GM12878 (cell line): ENCODE results near the gene EXOC3L1. TPM values are rescaled to one million over a fixed set of nuclear protein-coding genes. Genes with fewer than 3 reads are reported as not detected.

Experiments
- ATAC-seq: fragments of 200-7000 bp; cut with Tn5 transposase; 3 replicates; pipeline ENCODE4 v1.9.1; 2020; ENCODE audit warnings: mild to moderate bottlenecking, moderate library complexity
- BruUV-seq: library from RNA; stranded (reverse); fragments of 400-500 nt; replicated peaks from 2 replicates; lab custom pipeline; 2021; lab: Mats Ljungman, UMichigan
- CTCF ChIA-PET: fragments of 300-600 bp; sonication (Branson Sonifier 250); formaldehyde crosslinking; extraction: SDS; loops from one replicate; lab custom pipeline; 2021; ENCODE audit warnings: inconsistent platforms; lab: Yijun Ruan, JAX
- POLR2A ChIA-PET: fragments of 350-600 bp; formaldehyde crosslinking; extraction: SDS; loops from one replicate; lab custom pipeline; 2021; ENCODE audit warnings: inconsistent platforms; lab: Charles Lee
- RAD21 ChIA-PET: fragments of 300-600 bp; sonication (Branson Sonifier 250); formaldehyde crosslinking; loops from one replicate; lab custom pipeline; 2023; ENCODE audit warnings: antibody characterized with exemption; ENCODE audit not compliant: unreplicated experiment; lab: Charles Lee
- SMC1A ChIA-PET: fragments of 300-600 bp; sonication (Branson Sonifier 250); formaldehyde crosslinking; loops from one replicate; lab custom pipeline; 2023; ENCODE audit not compliant: unreplicated experiment, uncharacterized antibody; lab: Charles Lee
- DNase-seq: peaks from one replicate; pipeline ENCODE4 v3.0.0-alpha.2; 2011; ENCODE audit warnings: low read depth, low spot score
- FAIRE-seq: peaks from 3 replicates; lab custom pipeline; 2011; peaks lifted over from hg19 to GRCh38; lab: Jason Lieb, UNC
- H2AFZ ChIP-seq: 2 replicates; pipeline ENCODE4 v1.6.0; 2011; ENCODE audit warnings: low read depth, low read length, control low read depth; ENCODE audit not compliant: control insufficient read depth
- H3K27ac ChIP-seq: 2 replicates; pipeline ENCODE4 v1.5.1; 2011; ENCODE audit warnings: control low read depth; ENCODE audit not compliant: control insufficient read depth, insufficient read depth
- H3K27me3 ChIP-seq, 2 experiments: replicated peaks in 1 of 2; 2 replicates each; pipeline versions ENCODE4 v1.6.0 to v1.6.1; 2011; ENCODE audit warnings: low read length in 1 of 2; ENCODE audit not compliant: control insufficient read depth in 2 of 2, insufficient read depth in 2 of 2
- H3K36me3 ChIP-seq, 2 experiments: 2 replicates each; pipeline ENCODE4 v1.5.1; 2011; ENCODE audit warnings: low read length in 1 of 2; ENCODE audit not compliant: control insufficient read depth in 2 of 2, insufficient read depth in 2 of 2
- H3K4me1 ChIP-seq: 2 replicates; pipeline ENCODE4 v1.6.1; 2011; ENCODE audit warnings: mild to moderate bottlenecking, low read length, moderate library complexity, mixed read lengths; ENCODE audit not compliant: control insufficient read depth, insufficient read depth
- H3K4me2 ChIP-seq: 2 replicates; pipeline ENCODE4 v1.6.0; 2011; ENCODE audit warnings: control low read depth; ENCODE audit not compliant: control insufficient read depth, insufficient read depth
- H3K4me3 ChIP-seq: fragments of 200-600 bp; sonication (generic); 2 replicates; pipeline ENCODE4 v1.5.1; 2016
- H3K79me2 ChIP-seq: 2 replicates; pipeline ENCODE4 v1.6.0; 2011; ENCODE audit warnings: low read length; ENCODE audit not compliant: control insufficient read depth, insufficient read depth
- H3K9ac ChIP-seq: 2 replicates; pipeline ENCODE4 v1.8.0; 2011; ENCODE audit warnings: low read length, control low read depth, mixed read lengths; ENCODE audit not compliant: control insufficient read depth, insufficient read depth
- H3K9me3 ChIP-seq: replicated peaks from 3 replicates; pipeline ENCODE4 v1.5.1; 2011; ENCODE audit warnings: mild to moderate bottlenecking, low read length; ENCODE audit not compliant: control insufficient read depth, insufficient read depth
- H4K20me1 ChIP-seq: 2 replicates; pipeline ENCODE4 v1.6.0; 2011; ENCODE audit not compliant: control insufficient read depth, insufficient read depth
- KDM1A ChIP-seq: fragments of 200-600 bp; sonication (generic); IDR thresholded peaks from 2 replicates; pipeline ENCODE4 v1.6.1; 2016; ENCODE audit warnings: borderline replicate concordance
- MLLT1 ChIP-seq: fragments of 450-650 bp; IDR thresholded peaks from 2 replicates; pipeline ENCODE4 v1.6.1; 2016; ENCODE audit warnings: mild to moderate bottlenecking
- SIN3A ChIP-seq: IDR thresholded peaks from 2 replicates; pipeline ENCODE4 v1.6.1; 2012; ENCODE audit warnings: low read depth, low read length, improper control_type of control experiment
- YY1 ChIP-seq: IDR thresholded peaks from 2 replicates; pipeline ENCODE4 v1.6.1; 2011; ENCODE audit warnings: low read depth, mild to moderate bottlenecking, low read length
- WGBS: methylation state at CpG from one replicate; pipeline ENCODE4 v1.1.6; 2016; ENCODE audit warnings: low lambda C conversion rate; ENCODE audit not compliant: insufficient replicate concordance, insufficient coverage; ENCODE audit errors: missing lambda C conversion rate; 5-methylcytosine and 5-hydroxymethylcytosine counted together
- in situ Hi-C: fragments of 300-500 bp; cut with MboI; formaldehyde crosslinking; loops from 9 replicates; pipeline ENCODE4 v1.14.3; 2018; ENCODE audit warnings: mixed read lengths
- intact Hi-C: fragments of 100-400 bp; cut with micrococcal nuclease; formaldehyde crosslinking; loops from one replicate; pipeline ENCODE4 v1.14.2; 2022; ENCODE audit not compliant: unreplicated experiment
- polyA plus RNA-seq, 11 experiments: library from polyadenylated mRNA; depleted of rRNA in 4 of 11; unstranded in 6 of 11; stranded (reverse) in 5 of 11; fragments of >200 nt; fragmentation: Nextera tagmentation in 4 of 11; fragmentation: Illumina TruSeq in 1 of 11; extraction: Ambion mirVana in 4 of 11; extraction: Trizol in 1 of 11; gene quantifications; 1 replicate in 1 of 11; 2 replicates in 10 of 11; pipeline versions ENCODE4 v1.2.1 to v1.2.3, GENCODE V29; 2011 to 2016; ENCODE audit warnings: inconsistent platforms in 2 of 11, missing spikeins in 2 of 11, low read depth in 1 of 11
- total RNA-seq, 4 experiments: library from RNA; depleted of rRNA in 3 of 4; stranded (reverse); fragments of >200 nt in 3 of 4; fragmentation: Illumina TruSeq in 1 of 4; extraction: Trizol in 1 of 4; gene quantifications; 2 replicates each; pipeline versions ENCODE4 v1.2.1 to v1.2.3, GENCODE V29; 2013 to 2021

Gene EXOC3L1
- total and polyA plus RNA-seq, 10 of the 15 experiments (the other 5 are each of a cell fraction or from before 2014, with no cell fraction given), result 0.07 to 0.42 TPM; not detected in 8

GRCh38 chr16:67166110-67166547 is 23.8 kb downstream of the EXOC3L1 start:
- FAIRE-seq, result no peak
- peaks cover 52% of the 10 kb centered on the region for H3K4me1 ChIP-seq
- ChIA-PET RAD21 (no interaction called here), CTCF (interaction anchor here (0.7 to 1.3 kb wide), 4 partner anchors 9 to 62 kb away, joined by 3 to 6 read pairs (median 4); no protein-coding TSS in a partner anchor), POLR2A (no interaction called here), SMC1A (interaction anchor here (1.0 kb wide), 1 partner anchor 19 kb away, joined by 3 read pairs; no protein-coding TSS in a partner anchor)
- H3K4me2 ChIP-seq, result no peak overlapping the region
- no peaks in the 10 kb centered on the region for H3K36me3 ChIP-seq
- no peaks in the 10 kb centered on the region; the same call in 1 of the 2 replicates for H4K20me1 ChIP-seq
- H3K79me2 ChIP-seq, result no peaks in the 10 kb centered on the region
- 54% methylated on average over 15 of the region's 18 CpGs for WGBS
- H3K27me3 ChIP-seq, result peaks cover 2 to 18% of the 10 kb centered on the region in 2 experiments
- no peaks in the 10 kb centered on the region; the same call in 2 of the 3 replicates for H3K9me3 ChIP-seq
- no TSS peak for BruUV-seq
- ATAC-seq, result no peak
- intact Hi-C loops, result no loop called here
- in situ Hi-C loops, result no loop called here
- H3K27ac ChIP-seq, result no peak overlapping the region
- H3K4me3 ChIP-seq, result no peak overlapping the region
- TF ChIP-seq KDM1A (no peak), YY1 (no peak), MLLT1 (peak; percentile 63), SIN3A (no peak)
- no peak for DNase-seq
- H2AFZ ChIP-seq, result no peak overlapping the region
- no peak overlapping the region for H3K9ac ChIP-seq
